K562 (cell line): ENCODE results near the gene INO80E. TPM values are rescaled to one million over a fixed set of nuclear protein-coding genes. Genes with fewer than 3 reads are reported as not detected.

Experiments used
- ARID1B ChIP-seq: fragments of 450-650 bp; IDR thresholded peaks from 2 replicates; pipeline ENCODE4 v1.6.1; 2016; ENCODE audit warnings: antibody characterized with exemption, mild to moderate bottlenecking, inconsistent platforms
- ARID4B ChIP-seq: sonication (generic); formaldehyde crosslinking; IDR thresholded peaks from 2 replicates; pipeline ENCODE4 v1.8.0; 2022; ENCODE audit warnings: mild to moderate bottlenecking, missing genetic modification reagents
- CEBPB ChIP-seq: fragments of 450-650 bp; IDR thresholded peaks from 2 replicates; pipeline ENCODE4 v1.6.1; 2016; ENCODE audit warnings: missing genetic modification characterization, missing compliant biosample characterization
- E2F3 ChIP-seq: fragments of 250-450 bp; sonication (Bioruptor Pico); IDR thresholded peaks from 2 replicates; pipeline ENCODE4 v1.4.0; 2020; ENCODE audit warnings: mild to moderate bottlenecking
- GTF3C2 ChIP-seq: IDR thresholded peaks from 3 replicates; pipeline ENCODE4 v1.6.1; 2011; ENCODE audit warnings: borderline replicate concordance, mild to moderate bottlenecking, moderate library complexity; ENCODE audit not compliant: insufficient read length; ENCODE audit errors: extremely low read depth
- HINFP ChIP-seq: fragments of 450-650 bp; conservative IDR thresholded peaks from 2 replicates; pipeline ENCODE4 v1.6.1; 2016; ENCODE audit warnings: missing genetic modification characterization, low read depth, mild to moderate bottlenecking, control low read depth, missing compliant biosample characterization
- KLF1 ChIP-seq: fragments of 450-650 bp; IDR thresholded peaks from 2 replicates; pipeline ENCODE4 v1.6.1; 2016; ENCODE audit warnings: missing genetic modification characterization, missing compliant biosample characterization
- KLF6 ChIP-seq: fragments of 250-450 bp; sonication (Bioruptor Pico); IDR thresholded peaks from 2 replicates; pipeline ENCODE4 v1.4.0; 2020; ENCODE audit warnings: mild to moderate bottlenecking, moderate library complexity, borderline replicate concordance
- MED1 ChIP-seq: sonication (generic); formaldehyde crosslinking; IDR thresholded peaks from 2 replicates; pipeline ENCODE4 v1.8.1; 2023; ENCODE audit warnings: missing genetic modification reagents, borderline replicate concordance
- NBN ChIP-seq: fragments of 450-650 bp; IDR thresholded peaks from 2 replicates; pipeline ENCODE4 v1.6.1; 2016; ENCODE audit warnings: low read depth, mild to moderate bottlenecking
- NFRKB ChIP-seq: fragments of 450-650 bp; IDR thresholded peaks from 2 replicates; pipeline ENCODE4 v1.6.1; 2016; ENCODE audit warnings: low read depth
- NFXL1 ChIP-seq: fragments of 450-650 bp; formaldehyde crosslinking; IDR thresholded peaks from 2 replicates; pipeline ENCODE4 v1.4.0; 2021; ENCODE audit warnings: mild to moderate bottlenecking
- ZFP91 ChIP-seq: sonication (generic); formaldehyde crosslinking; IDR thresholded peaks from 2 replicates; pipeline ENCODE4 v1.8.0; 2022; ENCODE audit warnings: mild to moderate bottlenecking, missing genetic modification reagents
- ZNF23 ChIP-seq: fragments of 250-450 bp; sonication (Bioruptor Pico); IDR thresholded peaks from 2 replicates; pipeline ENCODE4 v1.4.0; 2020; ENCODE audit warnings: mild to moderate bottlenecking
- ZNF316 ChIP-seq: fragments of 450-650 bp; IDR thresholded peaks from 2 replicates; pipeline ENCODE4 v1.6.1; 2016
- ZNF449 ChIP-seq: fragments of 250-450 bp; sonication (Bioruptor Pico); IDR thresholded peaks from 2 replicates; pipeline ENCODE4 v1.8.0; 2022; ENCODE audit warnings: moderate library complexity, mild to moderate bottlenecking, inconsistent platforms
- polyA plus RNA-seq, 8 experiments: library from polyadenylated mRNA; depleted of rRNA in 4 of 8; stranded (reverse) in 5 of 8; unstranded in 3 of 8; fragments of >200 nt; fragmentation: Nextera tagmentation in 2 of 8; fragmentation: Illumina TruSeq in 1 of 8; extraction: Ambion mirVana in 2 of 8; extraction: Trizol in 1 of 8; gene quantifications; 2 replicates each; pipeline versions ENCODE4 v1.2.1 to v1.2.3, GENCODE V29; 2011 to 2014; ENCODE audit warnings: inconsistent platforms in 1 of 8, missing spikeins in 1 of 8
- total RNA-seq, 7 experiments: library from RNA; depleted of rRNA in 6 of 7; stranded (reverse); fragments of >200 nt in 6 of 7; fragmentation: Illumina TruSeq in 2 of 7; extraction: Trizol in 2 of 7; gene quantifications; 2 replicates each; pipeline versions ENCODE4 v1.2.1 to v1.2.3, GENCODE V29; 2011 to 2021; ENCODE audit warnings: low replicate concordance in 1 of 7

INO80E gene
- total and polyA plus RNA-seq, 9 of the 15 experiments (the other 6 are each of a cell fraction or from before 2014, with no cell fraction given) = 0.31 to 102 (median 49.3) TPM

GRCh38 chr16:30052671-30053372 is 56.8 kb downstream of the INO80E start (continued):
- TF ChIP-seq E2F3 (CRISPR knock-in tag) = peak; percentile 100
- TF ChIP-seq GTF3C2 = no peak
- TF ChIP-seq ZFP91 (CRISPR knock-in tag) = no peak
- no peak for TF ChIP-seq KLF1 (tag)
- TF ChIP-seq KLF6 (CRISPR knock-in tag) = no peak
- TF ChIP-seq NFRKB = no peak; the same call in 1 of the 2 replicates
- TF ChIP-seq ZNF316 = no peak
- no peak for TF ChIP-seq MED1 (CRISPR knock-in tag)
- TF ChIP-seq NBN = peak; percentile 53; the same call in 1 of the 2 replicates
- TF ChIP-seq HINFP = no peak
- TF ChIP-seq CEBPB = no peak; the same call in 1 of the 2 replicates
- TF ChIP-seq ZNF449 (CRISPR knock-in tag) = no peak
- no peak for TF ChIP-seq NFXL1 (CRISPR knock-in tag)
- TF ChIP-seq ARID4B (CRISPR knock-in tag) = peak; percentile 97
- TF ChIP-seq ZNF23 = no peak
- 0 out of 2 replicates have a peak, but pooled peaks have one; percentile 17 for TF ChIP-seq ARID1B
